SH-SY5Y (cell line): ENCODE data around the gene IRF2BP1.

Experiments
- GATA2 ChIP-seq: IDR thresholded peaks from 2 replicates; pipeline ENCODE4 v1.6.1; 2011; ENCODE audit warnings: mild to moderate bottlenecking, low read depth, low read length
- GATA3 ChIP-seq: IDR thresholded peaks from 2 replicates; pipeline ENCODE4 v1.6.1; 2011; ENCODE audit warnings: low read depth, mild to moderate bottlenecking, low read length, moderate library complexity

Gene IRF2BP1

GRCh38 chr19:45913874-45914830 is 28.2 kb upstream of the IRF2BP1 start, which contains the start of gene NANOS2:
TSS of gene NANOS2 (minus strand) at chr19:45914778. CDS start at chr19:45914693, 85 bp downstream.
- no peak for TF ChIP-seq GATA2
- no peak for TF ChIP-seq GATA3

- TF ChIP-seq GATA3 (no peak), GATA2 (no peak)
These were observed 25.4 kb upstream of the IRF2BP1 start for GRCh38 chr19:45911291-45911690.

GRCh38 chr19:45908956-45909355 is 23.0 kb upstream of the IRF2BP1 start:
- TF ChIP-seq GATA2 (no peak), GATA3 (no peak)

GRCh38 chr19:45906221-45906620 is 20.3 kb upstream of the IRF2BP1 start:
- no peak for TF ChIP-seq GATA3
- TF ChIP-seq GATA2, result no peak

GRCh38 chr19:45905011-45905410 is 19.1 kb upstream of the IRF2BP1 start:
- TF ChIP-seq GATA2, result no peak
- TF ChIP-seq GATA3, result no peak

- TF ChIP-seq GATA2, result no peak
- no peak for TF ChIP-seq GATA3
These were observed 17.0 kb upstream of the IRF2BP1 start for GRCh38 chr19:45902651-45903625.

- peak; percentile 53; the same call in 1 of the 2 replicates for TF ChIP-seq GATA2
- TF ChIP-seq GATA3, result no peak
These were observed 16.1 kb upstream of the IRF2BP1 start, which contains the start of gene MYPOP for GRCh38 chr19:45901912-45902650. TSS of gene MYPOP (minus strand) at chr19:45902613. CDS start at chr19:45901773, 840 bp downstream.

- TF ChIP-seq GATA2, result no peak
- TF ChIP-seq GATA3, result no peak
These were observed 15.5 kb upstream of the IRF2BP1 start for GRCh38 chr19:45901432-45901911.

GRCh38 chr19:45900738-45901431 is 14.9 kb upstream of the IRF2BP1 start:
- TF ChIP-seq GATA2, result no peak

GRCh38 chr19:45899919-45900589 is 14.1 kb upstream of the IRF2BP1 start:
- TF ChIP-seq GATA2, result no peak
- no peak for TF ChIP-seq GATA3

GRCh38 chr19:45899253-45899652 is 13.3 kb upstream of the IRF2BP1 start:
- TF ChIP-seq GATA3 (no peak), GATA2 (no peak)

GRCh38 chr19:45897261-45897812 is 11.4 kb upstream of the IRF2BP1 start:
- TF ChIP-seq GATA2 (no peak), GATA3 (no peak)

GRCh38 chr19:45895519-45895972 is 9.6 kb upstream of the IRF2BP1 start:
- TF ChIP-seq GATA3, result no peak
- TF ChIP-seq GATA2, result no peak
